NCI-H748 treated with DMSO at 0.1 percent for 48 hours (cell line): ENCODE measurements around the gene MAL.
"Not testable (repeated sequence)": the region's sequence is repeated elsewhere in the genome, so short reads cannot be mapped to it uniquely, and the experiment has no call there.

Source experiments
- DNase-seq: peaks from one replicate; lab custom pipeline; 2025; lab: John Stamatoyannopoulos, UW

The MAL gene

DNA sequence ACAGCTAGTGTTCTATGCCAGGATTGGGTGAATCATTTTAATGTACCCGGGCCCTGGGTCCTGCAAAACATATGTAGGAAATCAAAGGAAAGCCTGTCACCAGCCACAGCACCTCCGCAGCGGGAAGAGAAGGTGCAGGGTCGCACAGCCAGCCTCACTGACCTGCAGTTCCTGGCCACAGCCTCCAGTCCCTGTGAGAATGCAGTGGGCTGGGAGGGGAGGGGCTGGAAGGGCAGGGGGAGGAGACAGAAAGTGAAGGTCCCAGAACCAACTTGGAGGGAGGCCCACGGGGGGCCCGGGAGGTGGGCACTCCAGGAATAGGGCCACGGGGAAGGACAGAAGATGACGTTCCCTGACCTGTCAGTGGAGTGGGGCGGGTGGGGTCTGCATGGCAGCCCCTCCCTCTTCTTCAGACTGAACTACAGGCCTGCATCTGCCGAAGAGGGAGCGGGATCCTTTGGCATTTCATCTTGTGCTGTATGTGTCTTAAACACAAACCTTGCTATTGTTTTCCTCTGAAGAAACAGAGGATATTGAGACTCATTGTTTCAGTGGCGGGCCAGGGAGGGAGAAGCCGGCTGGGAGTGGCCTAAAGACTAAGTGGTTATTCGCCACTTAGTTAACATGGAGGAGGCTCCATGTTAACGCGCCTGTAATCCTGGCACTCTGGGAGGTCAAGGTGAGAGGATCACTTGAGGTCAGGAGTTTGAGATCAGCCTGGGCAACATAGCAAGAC, 7.5 kb downstream of the MAL start:
- no peak for DNase-seq

GRCh38 chr2:95034221-95034620, 8.7 kb downstream of the MAL start:
- DNase-seq: no peak

DNA sequence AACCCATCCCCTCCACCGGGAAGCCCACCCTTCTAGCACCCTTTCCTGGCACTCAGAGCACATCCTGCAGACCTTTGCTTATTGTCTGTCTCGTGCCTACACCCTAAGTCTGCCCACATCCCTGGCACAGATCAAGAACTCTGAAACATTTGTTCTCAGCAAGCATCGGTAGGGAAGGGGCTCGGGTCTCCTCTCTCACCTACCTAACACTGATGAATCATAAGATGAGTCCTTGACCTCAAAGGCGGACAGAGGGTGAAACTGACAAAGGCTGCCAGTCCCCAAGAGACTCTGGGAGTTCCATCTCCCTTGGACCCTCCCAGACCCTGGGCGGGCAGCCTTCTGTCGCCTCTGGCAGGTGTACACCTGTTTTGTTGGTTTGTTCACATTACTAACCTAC, 9.3 kb downstream of the MAL start:
- DNase-seq: no peak

DNA sequence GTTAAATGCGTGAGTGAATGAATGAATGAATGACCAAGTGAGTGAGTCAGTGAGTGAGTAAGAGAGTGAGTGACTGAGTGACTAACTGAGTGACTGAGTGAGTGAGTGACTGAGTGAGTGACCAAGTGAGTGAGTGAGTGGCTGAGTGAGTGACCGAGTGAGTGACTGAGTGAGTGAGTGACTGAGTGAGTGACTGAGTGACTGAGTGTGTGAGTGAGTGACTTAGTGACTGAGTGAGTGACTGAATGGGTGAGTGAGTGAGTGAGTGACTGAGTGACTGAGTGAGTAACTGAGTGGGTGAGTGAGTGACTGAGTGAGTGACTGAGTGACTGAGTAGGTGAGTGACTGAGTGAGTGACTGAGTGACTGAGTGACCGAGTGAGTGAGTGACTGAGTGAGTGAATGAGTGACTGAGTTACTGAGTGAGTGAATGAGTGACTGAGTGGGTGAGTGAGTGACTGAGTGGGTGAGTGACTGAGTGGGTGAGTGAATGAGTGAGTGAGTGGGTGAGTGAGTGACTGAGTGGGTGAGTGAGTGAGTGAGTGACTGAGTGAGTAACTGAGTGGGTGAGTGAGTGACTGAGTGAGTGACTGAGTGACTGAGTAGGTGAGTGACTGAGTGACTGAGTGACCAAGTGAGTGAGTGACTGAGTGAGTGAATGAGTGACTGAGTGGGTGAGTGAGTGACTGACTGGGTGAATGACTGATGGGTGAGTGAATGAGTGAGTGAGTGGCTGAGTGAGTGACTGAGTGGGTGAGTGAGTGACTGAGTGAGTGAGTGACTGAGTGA, 11.3 kb downstream of the MAL start:
- no peak for DNase-seq

DNA sequence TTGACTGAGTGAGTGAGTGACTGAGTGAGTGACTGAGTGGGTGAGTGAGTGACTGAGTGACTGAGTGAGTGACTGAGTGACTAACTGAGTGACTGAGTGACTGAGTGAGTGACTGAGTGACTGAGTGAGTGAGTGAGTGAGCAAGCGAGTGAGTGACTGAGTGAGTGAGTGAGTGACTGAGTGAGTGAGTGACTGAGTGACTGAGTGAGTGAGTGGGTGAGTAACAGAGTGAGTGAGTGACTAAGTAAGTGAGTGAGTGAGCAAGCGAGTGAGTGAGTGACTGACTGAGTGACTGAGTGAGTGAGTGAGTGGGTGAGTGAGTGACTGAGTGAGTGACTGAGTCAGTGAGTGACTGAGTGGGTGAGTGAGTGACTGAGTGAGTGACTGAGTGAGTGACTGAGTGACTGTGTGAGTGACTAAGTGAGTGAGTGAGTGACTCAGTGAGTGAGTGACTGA, 11.9 kb downstream of the MAL start:
- no peak for DNase-seq

GRCh38 chr2:95037841-95038585, 12.5 kb downstream of the MAL start:
- DNase-seq: not testable (repeated sequence)

DNA sequence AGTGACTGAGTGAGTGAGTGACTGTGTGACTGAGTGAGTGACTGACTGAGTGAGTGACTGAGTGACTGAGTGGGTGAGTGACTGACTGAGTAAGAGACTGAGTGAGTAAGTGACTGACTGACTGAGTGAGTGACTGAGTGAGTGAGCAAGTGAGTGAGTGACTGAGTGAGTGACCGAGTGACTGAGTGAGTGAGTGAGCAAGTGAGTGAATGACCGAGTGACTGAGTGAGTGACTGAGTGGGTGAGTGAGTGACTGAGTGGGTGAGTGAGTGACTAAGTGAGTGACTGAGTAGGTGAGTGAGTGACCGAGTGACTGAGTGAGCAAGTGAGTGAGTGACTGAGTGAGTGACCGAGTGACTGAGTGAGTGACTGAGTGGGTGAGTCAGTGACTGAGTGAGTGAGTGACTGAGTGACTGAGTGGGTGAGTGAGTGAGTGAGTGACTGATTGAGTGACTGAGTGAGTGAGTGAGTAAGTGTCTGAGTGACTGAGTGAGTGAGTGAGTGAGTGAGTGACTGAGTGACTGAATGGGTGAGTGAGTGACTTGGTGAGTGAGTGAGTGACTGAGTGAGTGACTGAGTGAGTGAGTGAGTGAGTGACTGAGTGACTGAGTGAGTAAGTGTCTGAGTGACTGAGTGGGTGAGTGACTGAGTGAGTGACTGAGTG, 13.3 kb downstream of the MAL start:
- no peak for DNase-seq

DNA sequence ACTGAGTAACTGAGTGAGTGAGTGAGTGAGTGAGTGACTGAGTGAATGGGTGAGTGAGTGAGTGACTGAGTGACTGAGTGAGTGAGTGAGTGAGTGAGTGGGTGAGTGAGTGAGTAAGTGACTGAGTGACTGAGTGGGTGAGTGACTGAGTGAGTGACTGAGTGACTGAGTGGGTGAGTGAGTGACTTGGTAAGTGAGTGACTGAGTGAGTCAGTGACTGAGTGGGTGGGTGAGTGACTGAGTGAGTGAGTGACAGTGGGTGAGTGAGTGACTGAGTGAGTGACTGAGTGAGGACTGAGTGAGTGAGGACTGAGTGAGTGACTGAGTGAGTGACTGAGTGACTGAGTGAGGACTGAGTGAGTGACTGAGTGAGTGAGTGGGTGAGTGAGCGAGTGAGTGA, 13.9 kb downstream of the MAL start:
- no peak for DNase-seq

DNA sequence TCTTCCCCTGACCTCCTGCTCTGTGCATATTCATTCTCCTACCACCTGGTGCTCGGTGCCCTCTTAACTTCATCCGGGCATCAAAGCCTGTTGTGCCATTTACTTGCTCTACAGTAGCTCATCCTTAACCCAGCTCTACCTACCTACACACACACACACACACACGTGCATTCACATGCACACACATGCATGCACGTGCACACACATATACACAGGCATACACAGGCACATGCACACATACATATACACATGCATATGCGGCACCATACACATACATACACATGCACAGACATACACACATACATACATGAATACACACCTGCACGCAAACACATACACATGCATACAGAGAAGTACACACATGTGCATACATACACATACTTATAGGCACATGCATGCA, 14.5 kb downstream of the MAL start:
- no peak for DNase-seq

GRCh38 chr2:95040426-95040825, 14.9 kb downstream of the MAL start:
- no peak for DNase-seq

- no peak for DNase-seq
Observed at GRCh38 chr2:95041060-95041823, 15.7 kb downstream of the MAL start.

DNA sequence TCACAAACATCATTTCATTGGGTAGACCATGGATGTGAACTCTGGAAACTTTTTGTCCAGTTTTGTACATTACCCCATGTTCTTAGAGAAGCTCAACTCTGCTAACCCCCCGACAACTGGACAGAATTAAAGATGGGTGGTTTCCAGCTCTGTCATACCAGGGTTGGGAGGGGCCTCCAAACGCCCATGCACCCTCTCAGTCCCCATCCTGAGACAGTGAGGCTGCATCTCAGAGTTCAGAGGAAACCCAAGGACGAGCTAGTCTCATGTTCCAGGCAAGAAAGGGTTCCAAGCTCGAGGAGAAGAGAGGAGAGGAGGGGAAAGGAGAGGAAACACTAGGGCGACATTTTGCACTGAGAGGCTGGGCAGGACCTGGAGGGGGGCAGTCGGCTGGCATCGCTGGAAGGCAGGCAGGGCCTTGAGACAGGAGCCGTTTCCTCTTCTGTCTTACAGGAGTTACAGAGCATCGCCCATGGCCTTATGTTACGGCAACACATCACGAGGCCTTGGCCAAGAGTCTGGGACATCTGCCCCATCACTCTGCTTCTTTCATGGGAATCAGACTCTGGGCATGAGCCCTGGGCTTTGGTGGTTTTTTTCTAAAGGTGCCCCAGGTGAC, 16.4 kb downstream of the MAL start:
- no peak for DNase-seq

GRCh38 chr2:95042472-95043271, 17.2 kb downstream of the MAL start:
- no peak for DNase-seq

DNA sequence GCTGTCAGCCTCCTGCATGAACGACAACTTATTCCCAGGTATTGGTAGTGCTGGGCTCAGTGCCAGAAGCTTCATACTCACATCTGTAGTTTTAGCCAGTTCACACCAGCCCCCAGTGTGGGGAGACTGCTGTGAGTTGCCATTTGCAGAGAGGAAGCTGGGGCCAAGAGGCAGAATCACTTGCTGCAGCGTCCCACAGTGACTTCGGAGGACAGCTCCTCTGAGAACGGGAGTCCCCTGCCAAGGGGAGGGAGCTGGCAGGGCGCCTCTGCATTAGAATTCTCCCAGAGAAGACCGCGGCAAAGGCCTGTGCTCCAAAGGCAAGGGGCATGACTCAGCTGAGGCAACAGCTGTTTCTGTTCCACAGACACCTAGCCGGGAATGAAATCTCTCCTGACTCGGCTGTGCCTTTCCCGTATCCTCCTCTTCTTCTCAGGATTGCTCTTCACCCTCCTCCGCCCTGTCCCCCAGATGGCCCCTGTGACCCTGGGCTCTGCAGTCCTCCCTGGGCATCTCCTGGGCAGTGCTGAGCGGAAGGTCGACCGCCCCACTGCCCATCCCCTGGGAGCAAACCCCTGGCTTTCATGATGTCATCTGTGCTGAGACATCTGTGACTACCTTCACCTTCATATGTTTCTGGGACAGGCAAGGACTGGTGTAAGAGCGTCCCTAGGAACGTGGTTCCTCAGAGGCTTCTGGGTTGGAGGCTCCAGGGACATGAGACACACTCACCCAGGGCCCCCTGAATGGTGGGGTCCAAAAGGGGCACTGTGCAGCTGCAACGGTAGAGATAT, 18.0 kb downstream of the MAL start:
- no peak for DNase-seq

GRCh38 chr2:95044601-95045000, 19.1 kb downstream of the MAL start:
- no peak for DNase-seq

GRCh38 chr2:95046371-95047112, 21.0 kb downstream of the MAL start:
- DNase-seq: no peak

GRCh38 chr2:95047629-95048510, 22.4 kb downstream of the MAL start:
- DNase-seq: no peak
